DMS 273 (cell line): ENCODE results near the gene LITAFD.
"Not testable (repeated sequence)": the region's sequence is repeated elsewhere in the genome, so short reads cannot be mapped to it uniquely, and the experiment has no call there.

Experiments
- DNase-seq: peaks from one replicate; lab custom pipeline; 2025; ENCODE audit not compliant: unreplicated experiment; lab: John Stamatoyannopoulos, UW

LITAFD gene

GRCh38 chr16:8869212-8869987, 12.8 kb upstream of the LITAFD start:
- peak; percentile 38 for DNase-seq

GRCh38 chr16:8869988-8870241, 12.2 kb upstream of the LITAFD start:
- DNase-seq, result not testable (repeated sequence)

GRCh38 chr16:8872071-8872470, 10.1 kb upstream of the LITAFD start:
- DNase-seq, result no peak

GRCh38 chr16:8872967-8873865, 8.9 kb upstream of the LITAFD start:
- no peak for DNase-seq

- DNase-seq, result not testable (repeated sequence)
Measured at GRCh38 chr16:8873866-8874195, 8.3 kb upstream of the LITAFD start.

GRCh38 chr16:8874388-8874787, 7.8 kb upstream of the LITAFD start:
- DNase-seq, result no peak

- not testable (repeated sequence) for DNase-seq
Measured at GRCh38 chr16:8875317-8875716, 6.8 kb upstream of the LITAFD start.

GRCh38 chr16:8877894-8878522, 4.1 kb upstream of the LITAFD start:
- DNase-seq, result no peak

GRCh38 chr16:8878523-8878911, 3.6 kb upstream of the LITAFD start:
- no peak for DNase-seq

GRCh38 chr16:8880839-8881510, 1.2 kb upstream of the LITAFD start:
- no peak for DNase-seq

GRCh38 chr16:8882725-8883377, 700 bp downstream of the LITAFD start:
- DNase-seq, result no peak

GRCh38 chr16:8885674-8886592, 3.8 kb downstream of the LITAFD start:
- DNase-seq, result peak; percentile 71

DNA sequence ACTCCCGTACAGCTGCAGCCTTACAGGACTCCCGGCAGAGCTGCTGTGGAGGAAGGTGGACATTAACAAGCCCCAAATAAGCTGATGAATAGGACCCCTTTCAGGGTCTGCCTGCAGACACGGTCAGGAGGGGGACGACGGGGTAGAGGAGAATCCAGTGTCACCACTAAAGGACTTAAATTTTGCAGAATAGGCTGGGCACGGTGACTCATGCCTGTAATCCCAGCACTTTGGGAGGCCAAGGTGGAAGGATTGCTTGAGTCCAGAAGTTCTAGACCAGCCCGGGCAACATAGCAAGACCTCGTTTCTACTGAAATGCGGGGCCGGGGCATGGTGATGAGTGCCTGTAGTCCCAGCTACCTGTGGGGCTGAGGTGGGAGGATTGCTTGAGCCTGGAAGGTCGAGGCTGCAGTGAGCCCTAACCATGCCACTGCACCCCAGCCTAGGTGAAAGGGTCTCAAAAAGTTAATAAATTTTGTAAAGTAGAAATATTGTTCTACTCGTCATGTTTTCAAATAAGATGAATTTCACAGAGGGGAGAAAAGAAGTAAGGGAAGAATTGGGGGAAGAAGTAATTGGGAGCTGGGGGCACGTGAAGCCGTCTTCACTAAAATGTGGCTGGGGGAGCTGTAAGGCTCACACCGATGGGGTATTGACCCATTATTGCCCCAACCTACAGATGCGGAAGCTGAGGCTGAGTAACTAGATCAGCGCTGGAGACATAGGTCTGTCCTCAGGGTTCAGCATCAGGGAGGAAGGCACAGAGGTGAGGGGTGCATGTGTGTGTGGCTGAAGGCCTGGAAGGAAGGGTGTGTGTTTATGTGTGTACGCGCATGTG, 4.7 kb downstream of the LITAFD start:
- no peak for DNase-seq

DNA sequence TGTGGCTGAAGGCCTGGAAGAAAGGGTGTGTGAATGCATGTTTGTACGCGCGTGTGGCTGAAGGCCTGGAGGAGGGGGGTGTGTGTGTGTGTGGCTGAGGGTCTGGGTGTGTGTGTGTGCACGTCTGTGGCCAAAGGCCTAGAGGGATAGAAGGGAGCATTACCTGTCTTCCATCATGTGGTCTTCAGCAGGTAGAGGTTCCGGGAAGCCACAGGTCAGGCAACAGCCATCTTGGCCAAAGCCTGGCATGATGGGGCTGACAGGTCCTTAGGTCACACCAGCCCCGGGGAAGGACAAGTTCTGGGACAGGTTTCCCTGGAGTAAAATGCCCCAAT, 5.2 kb downstream of the LITAFD start:
- no peak for DNase-seq

DNA sequence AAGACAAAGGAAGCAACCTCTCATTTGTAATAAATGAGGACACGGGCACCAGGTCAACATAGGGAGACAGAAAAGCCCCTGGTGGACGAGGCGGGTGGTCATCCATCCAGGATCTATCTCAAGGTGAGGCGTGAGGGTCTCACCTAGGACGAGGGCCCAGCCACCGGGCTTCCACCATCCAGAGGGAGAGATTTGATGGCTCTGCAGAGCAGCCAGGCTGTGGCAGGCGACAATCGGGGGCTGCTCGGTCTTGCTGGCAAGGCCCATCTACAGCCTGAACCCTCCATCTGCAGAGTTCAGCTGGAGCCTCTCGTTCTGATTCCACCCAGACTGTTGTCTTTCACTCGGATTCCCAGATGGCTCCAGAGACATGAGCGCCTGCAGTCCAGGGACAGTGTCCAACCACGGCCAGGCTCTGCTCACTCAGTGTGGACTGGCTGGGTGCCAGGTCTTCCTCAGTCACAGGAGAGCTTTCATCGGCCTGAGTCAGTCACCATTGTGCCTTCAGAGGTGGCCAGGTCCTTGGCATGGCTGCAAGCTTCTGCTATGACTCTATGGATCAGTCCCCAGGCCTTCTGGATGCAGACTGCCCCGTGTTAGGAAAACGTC, 5.9 kb downstream of the LITAFD start:
- peak; percentile 42 for DNase-seq

- no peak for DNase-seq
Measured at GRCh38 chr16:8888951-8889892, 7.1 kb downstream of the LITAFD start.

DNA sequence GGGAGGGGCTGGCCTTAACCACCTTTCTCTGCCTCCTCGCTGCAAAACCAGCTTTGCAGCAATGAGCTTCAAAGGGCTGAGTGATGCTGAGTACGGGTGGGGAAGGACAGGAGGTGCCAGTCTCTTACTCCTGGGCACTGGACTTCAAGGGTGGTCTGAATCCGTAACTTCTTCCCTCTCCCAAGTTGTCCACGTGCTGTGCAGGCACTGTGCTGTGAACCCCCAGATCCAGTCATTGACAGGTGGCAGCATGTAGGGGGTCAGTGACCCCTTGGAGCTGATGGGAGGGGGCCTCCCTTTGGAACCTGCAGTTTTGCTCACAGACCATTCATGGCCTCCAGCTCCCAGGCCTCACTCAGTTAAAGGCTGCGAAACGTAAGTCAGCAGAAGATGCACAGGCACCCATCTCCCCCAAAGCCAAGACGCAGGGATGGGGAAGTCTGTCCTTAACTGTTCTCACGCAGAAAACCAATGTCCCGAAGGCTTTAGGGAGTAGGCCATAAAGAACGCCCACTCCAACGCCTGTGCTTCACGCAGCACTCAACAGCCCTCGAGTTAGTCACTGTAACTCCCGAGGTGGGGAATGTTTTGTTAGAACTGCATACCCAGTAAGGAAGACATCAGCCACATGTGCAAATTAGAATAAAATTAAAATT, 7.9 kb downstream of the LITAFD start:
- DNase-seq, result no peak
